SK-N-MC (cell line): Measurements from ENCODE around the gene LRRC3.

Experiments used
- EZH2 ChIP-seq: fragments of 200-600 bp; sonication (generic); IDR thresholded peaks from one replicate; pipeline ENCODE4 v1.6.1; 2017; ENCODE audit warnings: antibody characterized with exemption
- POLR2AphosphoS5 ChIP-seq: IDR thresholded peaks from 2 replicates; pipeline ENCODE4 v1.6.1; 2012; ENCODE audit warnings: mild to moderate bottlenecking, low read depth, low read length, borderline replicate concordance

DNA sequence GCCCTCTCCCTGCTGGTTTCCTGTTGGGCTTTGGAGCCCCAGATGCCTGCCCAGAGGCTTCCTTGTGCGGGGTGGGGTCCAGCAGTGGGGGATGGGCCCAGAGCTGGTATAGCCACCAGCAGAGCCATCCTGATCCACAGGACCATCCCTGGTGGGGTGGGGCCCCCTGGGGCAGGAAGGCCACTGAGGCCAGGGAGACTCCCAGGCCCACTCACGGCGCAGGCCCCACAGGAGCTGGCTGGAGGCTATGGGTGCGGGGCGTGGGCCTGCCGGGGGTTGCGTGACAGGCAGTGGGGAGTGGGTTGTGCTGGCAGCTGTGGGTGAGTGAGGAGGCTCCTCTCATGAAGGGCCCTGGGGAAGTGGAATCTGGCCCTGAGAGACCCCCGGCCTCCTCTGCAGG, 5.7 kb downstream of the LRRC3 start:
- TF ChIP-seq POLR2AphosphoS5 (no peak), EZH2 (no peak)
